ENCODE results near the gene ETS1.

Gene ETS1

GRCh38 chr11:128480066-128480465 lies 107.3 kb downstream of the ETS1 start:
- DNase-seq (ENCODE audit: low read depth in 2 of 2) = no peak

GRCh38 chr11:128479144-128479543 lies 108.2 kb downstream of the ETS1 start:
- no peak for DNase-seq (ENCODE audit: low read depth in 2 of 2)

GRCh38 chr11:128478305-128478704 lies 109.1 kb downstream of the ETS1 start:
- DNase-seq (ENCODE audit: low read depth in 2 of 2) = no peak

- DNase-seq (ENCODE audit: low read depth in 2 of 2) = no peak
Observed at GRCh38 chr11:128477811-128478210, 109.5 kb downstream of the ETS1 start.

GRCh38 chr11:128477278-128477677 lies 110.1 kb downstream of the ETS1 start:
- DNase-seq (ENCODE audit: low read depth in 2 of 2) = no peak

- DNase-seq (ENCODE audit: low read depth in 2 of 2) = peak in 1 of 2 donors; percentile 51
Observed at GRCh38 chr11:128476729-128477128, 110.6 kb downstream of the ETS1 start.

GRCh38 chr11:128476049-128476448 lies 111.3 kb downstream of the ETS1 start:
- no peak for DNase-seq (ENCODE audit: low read depth in 2 of 2)

- DNase-seq (ENCODE audit: low read depth in 2 of 2) = no peak
Observed at GRCh38 chr11:128474036-128474874, 113.1 kb downstream of the ETS1 start.

GRCh38 chr11:128473636-128474035 lies 113.7 kb downstream of the ETS1 start:
- no peak for DNase-seq (ENCODE audit: low read depth in 2 of 2)

GRCh38 chr11:128472128-128473089 lies 114.9 kb downstream of the ETS1 start:
- DNase-seq (ENCODE audit: low read depth in 2 of 2) = no peak

- no peak for DNase-seq (ENCODE audit: low read depth in 2 of 2)
Observed at GRCh38 chr11:128471138-128471661, 116.2 kb downstream of the ETS1 start.

GRCh38 chr11:128470081-128470480 lies 117.3 kb downstream of the ETS1 start:
- no peak for DNase-seq (ENCODE audit: low read depth in 2 of 2)

GRCh38 chr11:128469220-128469619 lies 118.1 kb downstream of the ETS1 start:
- no peak for DNase-seq (ENCODE audit: low read depth in 2 of 2)

GRCh38 chr11:128468111-128468510 lies 119.2 kb downstream of the ETS1 start:
- DNase-seq (ENCODE audit: low read depth in 2 of 2) = no peak

- DNase-seq (ENCODE audit: low read depth in 2 of 2) = no peak
Observed at GRCh38 chr11:128467610-128468041, 119.7 kb downstream of the ETS1 start.

- no peak for DNase-seq (ENCODE audit: low read depth in 2 of 2)
Observed at GRCh38 chr11:128467041-128467440, 120.3 kb downstream of the ETS1 start.

- DNase-seq (ENCODE audit: low read depth in 2 of 2) = no peak
Observed at GRCh38 chr11:128465946-128466705, 121.2 kb downstream of the ETS1 start.

- no peak for DNase-seq (ENCODE audit: low read depth in 2 of 2)
Observed at GRCh38 chr11:128465531-128465930, 121.8 kb downstream of the ETS1 start.

- DNase-seq (ENCODE audit: low read depth in 2 of 2) = no peak
Observed at GRCh38 chr11:128464878-128465450, 122.4 kb downstream of the ETS1 start.

GRCh38 chr11:128463979-128464378 lies 123.4 kb downstream of the ETS1 start:
- no peak for DNase-seq (ENCODE audit: low read depth in 2 of 2)

GRCh38 chr11:128463371-128463829 lies 124.0 kb downstream of the ETS1 start:
- no peak for DNase-seq (ENCODE audit: low read depth in 2 of 2)

Data from stimulated activated CD8-positive, alpha-beta memory T cell treated with anti-CD3 and anti-CD28 coated beads, Interleukin-2, amount 100 ng/mL, for 1 hour (primary cell).